ENCODE results near the gene PTCD2. TPM values are rescaled to one million over a fixed set of nuclear protein-coding genes. Genes with fewer than 3 reads are reported as not detected.

PTCD2 gene, protein sequence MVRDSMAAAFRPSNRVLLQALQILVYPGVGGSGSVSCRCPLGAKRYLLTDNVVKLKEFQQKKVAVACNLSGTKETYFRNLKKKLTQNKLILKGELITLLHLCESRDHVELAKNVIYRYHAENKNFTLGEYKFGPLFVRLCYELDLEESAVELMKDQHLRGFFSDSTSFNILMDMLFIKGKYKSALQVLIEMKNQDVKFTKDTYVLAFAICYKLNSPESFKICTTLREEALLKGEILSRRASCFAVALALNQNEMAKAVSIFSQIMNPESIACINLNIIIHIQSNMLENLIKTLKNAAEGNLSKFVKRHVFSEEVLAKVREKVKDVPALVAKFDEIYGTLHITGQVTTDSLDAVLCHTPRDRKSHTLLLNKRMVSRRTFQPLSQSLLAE
- total RNA-seq: 10 to 100 TPM in 1 of 2 donors, 1 to 10 TPM in 1; 9.1 to 14.8 TPM

GRCh38 chr5:72319976-72320752, at the start of gene PTCD2, which contains the start of gene MRPS27:
TSS of gene PTCD2 (plus strand) at chr5:72320373. CDS start at chr5:72320383, 10 bp downstream.
TSS of gene MRPS27 (minus strand) at chr5:72320240. CDS start at chr5:72320221, 19 bp downstream.
- Mint-ChIP-seq H3K4me1 (peaks cover 18% of the 10 kb centered on the region), H3K36me3 (ENCODE audit: low read depth) (peaks cover 55% of the 10 kb centered on the region), H3K9me3 (no peaks in the 10 kb centered on the region), H3K27me3 (no peaks in the 10 kb centered on the region), H3K27ac (peak within 1 kb of the TSS; percentile 94), H3K4me3 (peak within 1 kb of the TSS; percentile 96)
- peak; percentile 100 for ATAC-seq (replicated peaks)

GRCh38 chr5:72271702-72272101, 48.5 kb upstream of the PTCD2 start:
- ATAC-seq (replicated peaks): no peak
- Mint-ChIP-seq H3K27me3 (no peaks in the 10 kb centered on the region), H3K9me3 (no peaks in the 10 kb centered on the region), H3K27ac (no peak overlapping the region), H3K4me1 (peaks cover 10% of the 10 kb centered on the region), H3K36me3 (ENCODE audit: low read depth) (peaks cover 31% of the 10 kb centered on the region), H3K4me3 (no peak overlapping the region)

DNA sequence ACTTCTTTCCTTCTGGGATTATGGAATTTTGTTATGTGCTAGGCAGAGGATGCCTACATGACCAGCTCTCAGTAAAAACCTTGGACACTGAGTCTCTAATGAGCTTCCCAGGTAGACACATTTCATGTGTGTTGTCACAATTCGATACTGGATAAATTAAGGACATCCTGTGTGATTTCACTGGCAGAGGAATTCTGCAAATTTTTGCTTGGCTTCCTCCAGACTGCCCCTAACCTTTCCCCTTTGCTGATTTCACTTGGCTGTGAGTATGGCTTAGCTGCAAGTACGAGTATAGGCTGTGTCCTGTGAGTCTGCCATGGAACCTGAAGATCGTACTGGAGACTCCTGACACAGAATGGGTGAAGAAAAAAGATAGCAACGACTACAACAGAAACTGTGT, 47.8 kb upstream of the PTCD2 start:
- peaks cover 10% of the 10 kb centered on the region for H3K4me1 Mint-ChIP-seq
- no peak overlapping the region for H3K27ac Mint-ChIP-seq
- no peaks in the 10 kb centered on the region for H3K27me3 Mint-ChIP-seq
- H3K9me3 Mint-ChIP-seq: no peaks in the 10 kb centered on the region
- peaks cover 36% of the 10 kb centered on the region for H3K36me3 Mint-ChIP-seq (ENCODE audit: low read depth)
- no peak overlapping the region for H3K4me3 Mint-ChIP-seq
- no peak for ATAC-seq (replicated peaks)

GRCh38 chr5:72273547-72273946, 46.6 kb upstream of the PTCD2 start:
- H3K36me3 Mint-ChIP-seq (ENCODE audit: low read depth): peaks cover 36% of the 10 kb centered on the region
- no peaks in the 10 kb centered on the region for H3K9me3 Mint-ChIP-seq
- peaks cover 10% of the 10 kb centered on the region for H3K4me1 Mint-ChIP-seq
- no peak overlapping the region for H3K27ac Mint-ChIP-seq
- H3K4me3 Mint-ChIP-seq: no peak overlapping the region
- no peak for ATAC-seq (replicated peaks)
- no peaks in the 10 kb centered on the region for H3K27me3 Mint-ChIP-seq

- H3K36me3 Mint-ChIP-seq (ENCODE audit: low read depth): peaks cover 55% of the 10 kb centered on the region
- no peaks in the 10 kb centered on the region for H3K27me3 Mint-ChIP-seq
- H3K27ac Mint-ChIP-seq: no peak overlapping the region
- no peak overlapping the region for H3K4me3 Mint-ChIP-seq
- ATAC-seq (replicated peaks): no peak
- H3K9me3 Mint-ChIP-seq: no peaks in the 10 kb centered on the region
- H3K4me1 Mint-ChIP-seq: peaks cover 10% of the 10 kb centered on the region
Measured at GRCh38 chr5:72276219-72276752, 43.9 kb upstream of the PTCD2 start.

DNA sequence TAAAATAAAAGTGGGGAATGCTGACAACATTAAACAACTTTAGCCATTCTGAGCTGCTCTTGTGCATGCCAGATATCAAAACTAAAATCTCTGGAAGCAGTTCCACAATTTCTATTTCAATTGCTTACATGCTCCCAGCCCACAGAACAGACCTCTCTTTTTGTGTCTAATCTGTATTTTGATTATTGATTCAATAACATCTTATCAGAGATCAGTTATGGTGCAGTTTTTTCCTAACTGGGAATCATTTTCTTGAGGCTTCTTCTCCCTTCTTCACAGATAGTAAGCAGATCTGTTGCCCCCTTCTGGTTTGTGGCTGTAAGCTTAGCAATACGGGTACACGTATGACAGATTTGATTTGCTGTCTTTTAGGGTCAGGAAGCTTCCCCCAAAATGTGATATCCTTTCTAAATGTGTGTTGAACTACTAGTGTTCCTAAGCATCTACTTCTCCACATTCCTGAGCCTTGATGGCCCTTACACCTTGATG, 39.5 kb upstream of the PTCD2 start:
- Mint-ChIP-seq H3K4me1 (peaks cover 12% of the 10 kb centered on the region), H3K36me3 (ENCODE audit: low read depth) (peaks cover 96% of the 10 kb centered on the region), H3K27ac (peak overlapping the region; percentile 80), H3K9me3 (no peaks in the 10 kb centered on the region), H3K27me3 (no peaks in the 10 kb centered on the region), H3K4me3 (no peak overlapping the region)
- no peak for ATAC-seq (replicated peaks)

DNA sequence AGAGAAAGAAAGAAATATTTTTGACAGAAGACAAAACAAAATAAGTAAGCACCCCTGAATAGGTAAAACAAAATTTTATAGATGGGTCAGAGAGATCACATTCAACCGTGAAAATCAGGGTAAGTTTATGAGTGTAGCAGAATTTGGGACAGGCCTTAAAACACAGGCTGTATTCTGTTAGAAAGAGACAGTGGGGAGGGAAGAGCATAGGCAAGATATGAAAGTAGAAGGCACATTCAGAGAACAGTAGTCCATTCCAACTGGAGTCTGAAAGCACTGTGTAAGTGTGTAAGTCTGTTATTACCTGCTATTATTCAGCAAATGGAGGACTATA, 38.8 kb upstream of the PTCD2 start:
- Mint-ChIP-seq H3K9me3 (no peaks in the 10 kb centered on the region), H3K4me1 (peaks cover 5% of the 10 kb centered on the region), H3K4me3 (no peak overlapping the region), H3K27ac (peak overlapping the region; percentile 80), H3K27me3 (no peaks in the 10 kb centered on the region), H3K36me3 (ENCODE audit: low read depth) (peaks cover 96% of the 10 kb centered on the region)
- ATAC-seq (replicated peaks): no peak

- ATAC-seq (replicated peaks): no peak
- Mint-ChIP-seq H3K27ac (peak overlapping the region; percentile 80), H3K27me3 (no peaks in the 10 kb centered on the region)
Measured at GRCh38 chr5:72281764-72282499, 38.2 kb upstream of the PTCD2 start.

DNA sequence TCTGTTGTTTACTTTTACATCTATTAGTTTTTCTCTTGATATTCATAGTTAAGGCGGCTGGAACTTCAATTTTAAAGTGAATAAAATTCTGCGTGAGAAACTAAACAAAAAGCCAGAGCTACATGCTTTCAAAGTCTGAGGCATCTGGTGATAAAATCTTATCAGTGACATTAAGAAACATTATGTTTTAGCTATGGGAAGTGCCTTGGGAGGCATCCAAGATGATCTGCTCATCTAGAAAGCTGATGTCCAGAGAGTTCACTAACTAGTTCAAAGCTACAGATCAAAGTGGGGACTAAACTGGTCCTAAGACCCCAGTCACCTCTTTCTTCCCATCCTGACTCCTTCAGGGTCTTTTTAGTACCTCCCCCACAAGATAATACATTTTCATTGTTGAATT, 37.3 kb upstream of the PTCD2 start:
- no peak overlapping the region for H3K27ac Mint-ChIP-seq
- no peak for ATAC-seq (replicated peaks)
- H3K4me1 Mint-ChIP-seq: peaks cover 4% of the 10 kb centered on the region
- no peaks in the 10 kb centered on the region for H3K9me3 Mint-ChIP-seq
- no peak overlapping the region for H3K4me3 Mint-ChIP-seq
- H3K27me3 Mint-ChIP-seq: no peaks in the 10 kb centered on the region
- H3K36me3 Mint-ChIP-seq (ENCODE audit: low read depth): peaks cover 96% of the 10 kb centered on the region

More at GRCh38 chr5:72281764-72282499, 38.2 kb upstream of the PTCD2 start:
- no peak overlapping the region for H3K4me3 Mint-ChIP-seq
- H3K36me3 Mint-ChIP-seq (ENCODE audit: low read depth): peaks cover 96% of the 10 kb centered on the region
- H3K9me3 Mint-ChIP-seq: no peaks in the 10 kb centered on the region
- H3K4me1 Mint-ChIP-seq: peaks cover 4% of the 10 kb centered on the region

GRCh38 chr5:72283358-72283757, 36.8 kb upstream of the PTCD2 start:
- no peak for ATAC-seq (replicated peaks)
- Mint-ChIP-seq H3K27ac (no peak overlapping the region), H3K4me3 (no peak overlapping the region), H3K27me3 (no peaks in the 10 kb centered on the region), H3K36me3 (ENCODE audit: low read depth) (peaks cover 95% of the 10 kb centered on the region), H3K9me3 (no peaks in the 10 kb centered on the region), H3K4me1 (peaks cover 4% of the 10 kb centered on the region)

- H3K9me3 Mint-ChIP-seq: no peaks in the 10 kb centered on the region
- H3K4me1 Mint-ChIP-seq: peaks cover 4% of the 10 kb centered on the region
- H3K27ac Mint-ChIP-seq: no peak overlapping the region
- H3K4me3 Mint-ChIP-seq: no peak overlapping the region
- no peaks in the 10 kb centered on the region for H3K27me3 Mint-ChIP-seq
- no peak for ATAC-seq (replicated peaks)
- H3K36me3 Mint-ChIP-seq (ENCODE audit: low read depth): peaks cover 91% of the 10 kb centered on the region
Measured at GRCh38 chr5:72284559-72285423, 35.4 kb upstream of the PTCD2 start.

DNA sequence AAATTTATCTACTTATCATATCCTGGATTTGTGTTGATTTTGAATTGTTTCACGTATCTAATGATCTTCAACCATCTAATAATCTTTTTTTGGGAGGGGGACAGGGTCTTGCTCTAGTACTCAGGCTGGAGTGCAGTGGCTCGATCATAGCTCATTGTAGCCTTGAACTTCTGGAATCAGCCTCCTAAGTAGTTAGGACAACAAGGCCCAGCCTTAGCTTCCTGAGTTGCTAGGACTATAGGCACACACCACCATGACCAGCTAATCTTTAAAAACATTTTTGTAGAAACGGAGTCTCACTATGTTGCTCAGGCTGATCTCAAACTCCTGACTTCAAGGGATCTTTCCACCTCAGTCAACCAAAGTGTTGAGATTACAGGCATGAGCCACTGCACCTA, 34.8 kb upstream of the PTCD2 start:
- no peak for ATAC-seq (replicated peaks)
- Mint-ChIP-seq H3K4me1 (peaks cover 4% of the 10 kb centered on the region), H3K9me3 (no peaks in the 10 kb centered on the region), H3K36me3 (ENCODE audit: low read depth) (peaks cover 93% of the 10 kb centered on the region), H3K27ac (no peak overlapping the region), H3K4me3 (no peak overlapping the region), H3K27me3 (no peaks in the 10 kb centered on the region)

DNA sequence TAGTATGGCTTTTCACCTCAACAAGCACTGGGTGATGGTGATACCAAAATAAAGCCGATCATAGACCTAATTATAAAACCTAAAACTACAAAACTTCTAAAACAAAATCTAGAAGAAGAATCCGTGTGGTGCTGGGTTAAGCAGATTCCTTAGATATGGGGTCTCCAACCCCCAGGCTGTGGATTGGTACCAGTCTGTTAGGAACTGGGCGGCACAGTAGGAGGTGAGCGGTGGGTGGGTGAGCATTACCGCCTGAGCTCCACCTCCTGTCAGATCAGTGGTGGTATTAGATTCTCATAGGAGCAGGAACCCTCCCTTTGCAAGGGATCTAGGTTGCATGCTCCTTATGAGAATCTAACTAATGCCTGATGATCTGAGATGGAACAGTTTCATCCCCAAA, 33.4 kb upstream of the PTCD2 start:
- Mint-ChIP-seq H3K9me3 (no peaks in the 10 kb centered on the region), H3K4me1 (peaks cover 4% of the 10 kb centered on the region), H3K27me3 (no peaks in the 10 kb centered on the region), H3K4me3 (no peak overlapping the region), H3K27ac (no peak overlapping the region), H3K36me3 (ENCODE audit: low read depth) (peaks cover 89% of the 10 kb centered on the region)
- no peak for ATAC-seq (replicated peaks)

All from activated T-helper 17 cell treated with anti-CD3 and anti-CD28 coated beads, Interleukin-2, amount 50 U/mL, for 72 hours (primary cell).